Prostate gland (tissue), 2 donors: ENCODE measurements around the gene ILDR2. TPM values are rescaled to one million over a fixed set of nuclear protein-coding genes. Genes with fewer than 3 reads are reported as not detected.

Experiments
- DNase-seq: peaks from one replicate; pipeline ENCODE4 v3.0.0-alpha.2; 2019; ENCODE audit warnings: low spot score
- H3K27ac ChIP-seq, 2 donors: fragments of 200-600 bp; sonication (generic); 2 replicates each; pipeline ENCODE4 v1.5.1; 2017 to 2019
- H3K27me3 ChIP-seq: fragments of 200-600 bp; sonication (generic); replicated peaks from 2 replicates; pipeline ENCODE4 v1.5.1; 2019; ENCODE audit not compliant: insufficient read depth
- H3K36me3 ChIP-seq, 2 donors: fragments of 200-600 bp; sonication (generic); 1 replicate in 1 of 2; 2 replicates in 1 of 2; pipeline versions ENCODE4 v1.5.1 to v1.8.1; 2017 to 2019
- H3K4me1 ChIP-seq: fragments of 200-600 bp; sonication (generic); replicated peaks from 2 replicates; pipeline ENCODE4 v1.5.1; 2019
- H3K4me3 ChIP-seq, 2 donors: fragments of 200-600 bp; sonication (generic); 2 replicates each; pipeline ENCODE4 v1.5.1; 2017 to 2019
- H3K9me3 ChIP-seq: fragments of 200-600 bp; sonication (generic); 2 replicates; pipeline ENCODE4 v1.5.1; 2017
- POLR2A ChIP-seq: fragments of 450-650 bp; IDR thresholded peaks from one replicate; pipeline ENCODE4 v1.6.1; 2016; ENCODE audit warnings: antibody characterized with exemption, mild to moderate bottlenecking
- POLR2AphosphoS5 ChIP-seq: sonication (generic); formaldehyde crosslinking; IDR thresholded peaks from one replicate; pipeline ENCODE4 v1.6.1; 2017; ENCODE audit warnings: antibody characterized with exemption
- WGBS: methylation state at CpG from one replicate; pipeline ENCODE4 v1.1.5; 2018; 5-methylcytosine and 5-hydroxymethylcytosine counted together
- intact Hi-C: fragments of 100-400 bp; cut with DNase I; formaldehyde crosslinking; loops from one replicate; pipeline ENCODE4 v1.14.2; 2022
- total RNA-seq, 2 donors: library from RNA; depleted of rRNA; stranded (reverse); fragments of >200 nt; gene quantifications; one replicate each; pipeline ENCODE4 v1.1.0, GENCODE V29; 2016
- TF ChIP-seq, protein P1 (sequence below), 4 experiments: fragments of 200-600 bp in 2 of 4; fragments of 450-650 bp in 2 of 4; sonication (generic) in 2 of 4; IDR thresholded peaks; 1 replicate in 3 of 4; 2 replicates in 1 of 4; pipeline ENCODE4 v1.5.1; 2016 to 2019; ENCODE audit warnings: antibody characterized with exemption in 4 of 4, mild to moderate bottlenecking in 2 of 4, moderate library complexity in 2 of 4

ILDR2 gene
- total RNA-seq, 2 donors from 2014 or later, result 3.2 to 175 TPM

DNA sequence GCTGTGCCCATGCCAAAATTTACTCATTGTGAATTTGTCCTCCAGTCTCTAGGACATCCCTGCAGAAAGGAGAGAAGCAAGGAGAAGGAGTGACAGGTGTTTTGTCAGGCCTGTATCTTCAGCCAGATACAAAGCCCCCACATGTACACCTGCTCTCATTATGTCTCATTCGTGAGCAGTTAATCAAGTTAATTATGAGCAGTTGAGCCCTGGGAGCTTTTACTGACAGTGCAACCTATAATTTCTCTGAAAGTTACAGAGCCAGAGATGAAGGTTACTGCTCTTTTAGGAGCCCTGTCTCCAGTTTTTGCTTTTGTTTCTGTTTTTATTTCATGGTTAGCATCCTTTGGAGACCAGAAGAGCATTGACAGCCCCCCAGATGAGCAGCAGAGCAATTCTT, 5.0 kb upstream of the ILDR2 start:
- no peak for DNase-seq
- Histone ChIP-seq H3K36me3 (no peaks in the 10 kb centered on the region), H3K9me3 (no peaks in the 10 kb centered on the region), H3K27me3 (no peaks in the 10 kb centered on the region), H3K27ac (no peak overlapping the region), H3K4me1 (no peaks in the 10 kb centered on the region), H3K4me3 (no peak overlapping the region)
- WGBS, result 87% methylated on average over 1 of the region's 1 CpG
- TF ChIP-seq POLR2A (no peak), POLR2AphosphoS5 (no peak)
- TF ChIP-seq, protein P1, sequence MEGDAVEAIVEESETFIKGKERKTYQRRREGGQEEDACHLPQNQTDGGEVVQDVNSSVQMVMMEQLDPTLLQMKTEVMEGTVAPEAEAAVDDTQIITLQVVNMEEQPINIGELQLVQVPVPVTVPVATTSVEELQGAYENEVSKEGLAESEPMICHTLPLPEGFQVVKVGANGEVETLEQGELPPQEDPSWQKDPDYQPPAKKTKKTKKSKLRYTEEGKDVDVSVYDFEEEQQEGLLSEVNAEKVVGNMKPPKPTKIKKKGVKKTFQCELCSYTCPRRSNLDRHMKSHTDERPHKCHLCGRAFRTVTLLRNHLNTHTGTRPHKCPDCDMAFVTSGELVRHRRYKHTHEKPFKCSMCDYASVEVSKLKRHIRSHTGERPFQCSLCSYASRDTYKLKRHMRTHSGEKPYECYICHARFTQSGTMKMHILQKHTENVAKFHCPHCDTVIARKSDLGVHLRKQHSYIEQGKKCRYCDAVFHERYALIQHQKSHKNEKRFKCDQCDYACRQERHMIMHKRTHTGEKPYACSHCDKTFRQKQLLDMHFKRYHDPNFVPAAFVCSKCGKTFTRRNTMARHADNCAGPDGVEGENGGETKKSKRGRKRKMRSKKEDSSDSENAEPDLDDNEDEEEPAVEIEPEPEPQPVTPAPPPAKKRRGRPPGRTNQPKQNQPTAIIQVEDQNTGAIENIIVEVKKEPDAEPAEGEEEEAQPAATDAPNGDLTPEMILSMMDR (IDR thresholded peaks at IDR 0.05), result no peak
- intact Hi-C loops, result no loop called here

DNA sequence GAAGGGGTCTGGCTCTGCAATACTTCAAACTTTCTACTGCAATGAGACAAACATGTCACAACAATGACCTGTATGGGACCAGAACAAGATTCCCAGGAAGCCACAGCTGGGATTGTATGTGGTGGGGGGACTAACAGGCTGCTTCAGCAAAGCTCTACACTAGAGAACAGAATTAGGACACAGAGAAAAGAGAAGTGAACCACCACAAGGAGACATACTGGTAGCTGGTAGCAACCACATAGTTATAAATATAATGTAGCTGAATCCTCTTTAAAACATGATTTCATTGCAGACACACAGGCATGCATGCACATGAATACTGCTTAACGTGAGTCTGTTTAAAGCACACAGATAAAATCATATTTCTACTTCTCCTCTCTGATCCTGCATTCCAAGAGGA, 3.5 kb upstream of the ILDR2 start:
- intact Hi-C loops, result no loop called here
- Histone ChIP-seq H3K27ac (no peak overlapping the region), H3K27me3 (no peaks in the 10 kb centered on the region), H3K36me3 (no peaks in the 10 kb centered on the region), H3K9me3 (no peaks in the 10 kb centered on the region), H3K4me3 (no peak overlapping the region), H3K4me1 (no peaks in the 10 kb centered on the region)
- 21% methylated on average over 1 of the region's 1 CpG for WGBS
- DNase-seq, result no peak
- TF ChIP-seq POLR2AphosphoS5, result no peak
- TF ChIP-seq, protein P1 (IDR thresholded peaks at IDR 0.05), result no peak
- no peak for TF ChIP-seq POLR2A

DNA sequence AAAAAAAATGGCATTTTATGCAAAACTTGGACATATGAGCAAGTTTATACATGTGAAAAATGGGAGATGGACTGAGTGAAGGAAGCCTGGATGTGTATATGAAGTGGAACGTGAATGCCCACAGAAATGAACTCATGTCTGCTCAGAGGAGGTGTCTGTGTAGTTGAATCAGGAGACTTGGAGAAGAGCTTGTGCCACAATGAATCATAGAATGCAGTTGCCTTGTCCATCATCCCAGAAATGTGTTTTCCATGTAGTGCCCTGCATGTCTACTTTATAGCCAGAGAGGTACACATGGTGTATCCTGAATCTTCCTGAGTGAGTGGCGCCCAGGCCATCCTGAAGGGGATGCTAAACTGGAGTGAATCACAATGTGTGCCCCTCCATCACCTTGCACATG, 2.6 kb upstream of the ILDR2 start:
- Histone ChIP-seq H3K4me1 (no peaks in the 10 kb centered on the region), H3K9me3 (no peaks in the 10 kb centered on the region), H3K4me3 (no peak overlapping the region), H3K36me3 (no peaks in the 10 kb centered on the region), H3K27me3 (no peaks in the 10 kb centered on the region), H3K27ac (no peak overlapping the region)
- WGBS, result 86% methylated on average over 2 of the region's 2 CpGs
- intact Hi-C loops, result no loop called here
- TF ChIP-seq POLR2A (no peak), POLR2AphosphoS5 (no peak)
- TF ChIP-seq, protein P1 (IDR thresholded peaks at IDR 0.05), result no peak
- no peak for DNase-seq

DNA sequence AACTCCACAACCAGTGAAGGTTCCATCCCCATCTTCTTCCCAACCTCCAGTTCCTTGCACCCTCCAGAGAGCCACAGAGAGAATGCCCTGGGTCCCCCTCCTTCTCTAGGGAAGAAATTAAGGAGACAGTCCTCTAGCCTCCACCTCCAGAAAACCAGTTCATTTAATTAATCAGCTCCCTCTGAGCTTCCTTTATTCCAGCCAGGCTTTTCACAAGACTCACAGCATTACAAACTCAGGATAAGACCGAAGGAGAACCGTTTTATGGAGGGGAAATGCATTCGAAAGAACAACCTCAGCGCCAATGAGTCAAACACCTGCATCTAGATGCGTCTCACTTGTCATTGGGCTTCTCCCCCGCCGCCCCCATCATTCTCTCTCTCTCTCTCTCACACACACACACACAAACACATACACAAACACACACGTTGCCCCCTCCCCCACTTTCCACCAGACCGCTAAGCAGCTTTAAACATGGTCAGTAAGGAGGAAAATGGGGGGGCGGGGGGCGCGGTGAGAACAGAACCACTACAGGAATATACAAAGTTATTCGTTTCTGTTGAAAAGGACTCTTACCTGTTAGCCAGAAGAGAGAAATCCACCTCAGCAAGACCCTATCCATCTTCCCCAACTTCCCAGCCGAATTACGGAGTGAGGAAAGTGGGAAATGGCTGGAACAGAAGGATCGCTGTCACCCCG, 544 bp downstream of the ILDR2 start:
- DNase-seq, result no peak
- no peaks in the 10 kb centered on the region for H3K4me1 ChIP-seq
- intact Hi-C loops, result no loop called here
- no peak for TF ChIP-seq POLR2AphosphoS5
- TF ChIP-seq POLR2A, result no peak
- TF ChIP-seq, protein P1 (IDR thresholded peaks at IDR 0.05), result no peak
- no peak overlapping the region for H3K27ac ChIP-seq
- H3K4me3 ChIP-seq, result peak overlapping the region; percentile 57 to 60
- 1% methylated on average over 17 of the region's 17 CpGs for WGBS
- no peaks in the 10 kb centered on the region for H3K27me3 ChIP-seq
- no peaks in the 10 kb centered on the region for H3K9me3 ChIP-seq
- no peaks in the 10 kb centered on the region for H3K36me3 ChIP-seq

DNA sequence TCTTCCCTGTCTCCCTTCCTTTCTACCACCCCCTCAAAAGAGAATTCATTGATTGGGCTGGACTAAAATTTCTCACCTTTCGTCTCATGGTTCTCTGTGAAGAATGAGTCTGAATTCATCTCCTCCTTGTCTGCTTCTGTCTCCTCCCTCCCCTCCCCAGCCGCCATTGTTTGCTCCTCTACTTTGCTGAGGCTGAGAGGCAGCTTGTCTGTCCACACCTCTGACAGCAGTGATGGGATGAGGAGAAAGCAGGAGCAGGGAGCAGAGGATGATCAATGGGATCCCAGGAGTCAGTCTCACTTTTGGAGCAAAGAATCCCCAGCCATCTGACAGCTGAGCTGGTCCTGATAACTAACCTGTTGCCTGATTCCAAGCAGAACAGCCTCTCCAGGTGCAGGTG, 2.5 kb downstream of the ILDR2 start:
- H3K4me1 ChIP-seq, result no peaks in the 10 kb centered on the region
- H3K9me3 ChIP-seq, result no peaks in the 10 kb centered on the region
- TF ChIP-seq POLR2AphosphoS5, result no peak
- TF ChIP-seq, protein P1 (IDR thresholded peaks at IDR 0.05), result no peak
- H3K27me3 ChIP-seq, result no peaks in the 10 kb centered on the region
- WGBS, result 48% methylated on average over 2 of the region's 2 CpGs
- H3K4me3 ChIP-seq, result no peak overlapping the region
- no peak for DNase-seq
- intact Hi-C loops, result no loop called here
- no peak overlapping the region for H3K27ac ChIP-seq
- no peaks in the 10 kb centered on the region for H3K36me3 ChIP-seq
